HEK293 (cell line): ENCODE measurements around the gene DRC1.

Experiments
- CTCF ChIA-PET: fragments of 350-600 bp; formaldehyde crosslinking; extraction: SDS; loops from one replicate; lab custom pipeline; 2021; ENCODE audit warnings: antibody characterized with exemption; lab: Yijun Ruan, JAX
- POLR2A ChIA-PET: fragments of 300-600 bp; formaldehyde crosslinking; extraction: SDS; loops from one replicate; lab custom pipeline; 2020; ENCODE audit warnings: antibody characterized with exemption, inconsistent platforms; lab: Yijun Ruan, JAX
- H3K27ac ChIP-seq: fragments of 200-500 bp; sonication (Bioruptor generic); 2 replicates; pipeline ENCODE4 v1.5.1; 2014; ENCODE audit warnings: low read depth, low read length, control low read depth, inconsistent platforms; ENCODE audit errors: extremely low read depth
- H3K36me3 ChIP-seq, 2 experiments: fragments of 200-500 bp in 1 of 2; sonication (Bioruptor generic) in 1 of 2; 1 replicate in 1 of 2; 2 replicates in 1 of 2; pipeline ENCODE4 v1.5.1; 2014 to 2017; ENCODE audit warnings: inconsistent platforms in 2 of 2, low read length in 2 of 2; ENCODE audit not compliant: control insufficient read depth in 2 of 2, insufficient read depth in 1 of 2
- H3K4me1 ChIP-seq: fragments of 200-500 bp; sonication (Bioruptor generic); 2 replicates; pipeline ENCODE4 v1.5.1; 2014; ENCODE audit warnings: mild to moderate bottlenecking, low read length, inconsistent platforms; ENCODE audit not compliant: control insufficient read depth, insufficient read depth
- H3K4me3 ChIP-seq: 2 replicates; pipeline ENCODE4 v1.5.1; 2011; ENCODE audit warnings: low read depth, mild to moderate bottlenecking, control low read depth, low read length, moderate library complexity
- H3K9me3 ChIP-seq: fragments of 200-500 bp; sonication (Bioruptor generic); 2 replicates; pipeline ENCODE4 v1.5.1; 2014; ENCODE audit warnings: low read depth, low read length, inconsistent platforms; ENCODE audit not compliant: control insufficient read depth, insufficient read depth
- EGR2 ChIP-seq: fragments of 450-650 bp; formaldehyde crosslinking; IDR thresholded peaks from 2 replicates; pipeline ENCODE4 v1.5.1; 2016; ENCODE audit warnings: low read depth, missing biosample characterization, missing genetic modification characterization
- KLF1 ChIP-seq: fragments of 450-650 bp; formaldehyde crosslinking; IDR thresholded peaks from 2 replicates; pipeline ENCODE4 v1.5.1; 2016; ENCODE audit warnings: missing biosample characterization, missing genetic modification characterization
- OVOL3 ChIP-seq: fragments of 450-650 bp; formaldehyde crosslinking; IDR thresholded peaks from 2 replicates; pipeline ENCODE4 v1.5.1; 2016; ENCODE audit warnings: missing biosample characterization, missing genetic modification characterization
- ZBTB1 ChIP-seq: fragments of 450-650 bp; formaldehyde crosslinking; IDR thresholded peaks from 2 replicates; pipeline ENCODE4 v1.5.1; 2016; ENCODE audit warnings: missing biosample characterization, missing genetic modification characterization
- ZBTB20 ChIP-seq: fragments of 450-650 bp; formaldehyde crosslinking; IDR thresholded peaks from 2 replicates; pipeline ENCODE4 v1.5.1; 2016; ENCODE audit warnings: missing biosample characterization, missing genetic modification characterization
- ZFHX2 ChIP-seq: fragments of 450-650 bp; formaldehyde crosslinking; conservative IDR thresholded peaks from 2 replicates; pipeline ENCODE4 v1.5.1; 2016; ENCODE audit warnings: missing biosample characterization, missing genetic modification characterization
- ZNF140 ChIP-seq: fragments of 450-650 bp; formaldehyde crosslinking; IDR thresholded peaks from 2 replicates; pipeline ENCODE4 v1.5.1; 2016; ENCODE audit warnings: missing biosample characterization, missing genetic modification characterization
- ZNF211 ChIP-seq: fragments of 450-650 bp; formaldehyde crosslinking; IDR thresholded peaks from 2 replicates; pipeline ENCODE4 v1.5.1; 2016; ENCODE audit warnings: low read depth, missing biosample characterization, missing genetic modification characterization
- ZNF24 ChIP-seq: fragments of 450-650 bp; formaldehyde crosslinking; IDR thresholded peaks from 2 replicates; pipeline ENCODE4 v1.5.1; 2016; ENCODE audit warnings: missing biosample characterization, missing genetic modification characterization
- ZNF274 ChIP-seq, 2 experiments: fragments of 200-500 bp in 1 of 2; fragments of 450-650 bp in 1 of 2; sonication (Bioruptor generic) in 1 of 2; formaldehyde crosslinking in 1 of 2; IDR thresholded peaks; 2 replicates each; pipeline versions ENCODE4 v1.5.1 to v1.6.1; 2014 to 2016; ENCODE audit warnings: borderline replicate concordance in 1 of 2, inconsistent platforms in 1 of 2, low read length in 1 of 2, missing biosample characterization in 1 of 2, missing genetic modification characterization in 1 of 2
- ZNF341 ChIP-seq: fragments of 450-650 bp; formaldehyde crosslinking; IDR thresholded peaks from 2 replicates; pipeline ENCODE4; 2016; ENCODE audit warnings: low read depth, missing biosample characterization, missing genetic modification characterization
- ZNF416 ChIP-seq: fragments of 450-650 bp; formaldehyde crosslinking; IDR thresholded peaks from 2 replicates; pipeline ENCODE4 v1.5.1; 2016; ENCODE audit warnings: missing biosample characterization, missing genetic modification characterization
- ZNF555 ChIP-seq: fragments of 450-650 bp; formaldehyde crosslinking; conservative IDR thresholded peaks from 2 replicates; pipeline ENCODE4 v1.5.1; 2017; ENCODE audit warnings: missing biosample characterization, mild to moderate bottlenecking, missing genetic modification characterization, inconsistent platforms
- ZNF585B ChIP-seq: fragments of 450-650 bp; formaldehyde crosslinking; IDR thresholded peaks from 2 replicates; pipeline ENCODE4 v1.5.1; 2016; ENCODE audit warnings: missing biosample characterization, missing genetic modification characterization
- ZNF610 ChIP-seq: fragments of 450-650 bp; formaldehyde crosslinking; IDR thresholded peaks from 2 replicates; pipeline ENCODE4 v1.5.1; 2016; ENCODE audit warnings: missing biosample characterization, missing genetic modification characterization, borderline replicate concordance
- TF ChIP-seq, protein P1 (sequence below): fragments of 450-650 bp; formaldehyde crosslinking; conservative IDR thresholded peaks from 2 replicates; pipeline ENCODE4 v1.5.1; 2016; ENCODE audit warnings: low read depth, missing biosample characterization, missing genetic modification characterization
- TF ChIP-seq, protein P2 (sequence below): fragments of 450-650 bp; formaldehyde crosslinking; IDR thresholded peaks from 2 replicates; pipeline ENCODE4 v1.5.1; 2016; ENCODE audit warnings: missing biosample characterization, missing genetic modification characterization
- TF ChIP-seq, protein P3 (sequence below): fragments of 450-650 bp; formaldehyde crosslinking; IDR thresholded peaks from 2 replicates; pipeline ENCODE4 v1.5.1; 2016; ENCODE audit warnings: missing biosample characterization, missing genetic modification characterization
- TF ChIP-seq, protein P4 (sequence below): fragments of 450-650 bp; formaldehyde crosslinking; IDR thresholded peaks from 2 replicates; pipeline ENCODE4 v1.5.1; 2017; ENCODE audit warnings: missing biosample characterization, mild to moderate bottlenecking, missing genetic modification characterization, moderate library complexity
- TF ChIP-seq, protein P5 (sequence below): fragments of 450-650 bp; formaldehyde crosslinking; IDR thresholded peaks from 2 replicates; pipeline ENCODE4 v1.5.1; 2016; ENCODE audit warnings: missing biosample characterization, missing genetic modification characterization, borderline replicate concordance

DRC1 gene

DNA sequence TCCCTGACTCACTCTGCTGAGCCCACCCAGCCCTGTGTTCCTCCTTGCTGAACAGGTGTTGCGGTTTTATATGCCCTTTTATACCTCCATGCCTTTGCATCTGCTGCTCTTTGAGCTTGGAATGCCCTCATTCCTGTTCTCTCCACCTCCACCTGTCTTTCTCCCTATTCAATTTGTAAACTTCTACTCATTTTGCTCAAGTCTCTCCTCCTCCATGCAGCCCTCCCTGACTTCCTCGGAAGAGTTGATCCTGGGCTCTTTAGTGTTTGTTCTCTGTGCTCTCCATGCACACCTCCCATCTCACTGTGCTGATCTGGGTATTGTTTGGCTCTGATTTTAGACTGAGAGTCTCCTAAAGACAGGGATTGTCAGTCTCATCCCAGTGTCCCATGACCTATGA is 83.4 kb downstream of the DRC1 start (continued):
- TF ChIP-seq, protein P1, sequence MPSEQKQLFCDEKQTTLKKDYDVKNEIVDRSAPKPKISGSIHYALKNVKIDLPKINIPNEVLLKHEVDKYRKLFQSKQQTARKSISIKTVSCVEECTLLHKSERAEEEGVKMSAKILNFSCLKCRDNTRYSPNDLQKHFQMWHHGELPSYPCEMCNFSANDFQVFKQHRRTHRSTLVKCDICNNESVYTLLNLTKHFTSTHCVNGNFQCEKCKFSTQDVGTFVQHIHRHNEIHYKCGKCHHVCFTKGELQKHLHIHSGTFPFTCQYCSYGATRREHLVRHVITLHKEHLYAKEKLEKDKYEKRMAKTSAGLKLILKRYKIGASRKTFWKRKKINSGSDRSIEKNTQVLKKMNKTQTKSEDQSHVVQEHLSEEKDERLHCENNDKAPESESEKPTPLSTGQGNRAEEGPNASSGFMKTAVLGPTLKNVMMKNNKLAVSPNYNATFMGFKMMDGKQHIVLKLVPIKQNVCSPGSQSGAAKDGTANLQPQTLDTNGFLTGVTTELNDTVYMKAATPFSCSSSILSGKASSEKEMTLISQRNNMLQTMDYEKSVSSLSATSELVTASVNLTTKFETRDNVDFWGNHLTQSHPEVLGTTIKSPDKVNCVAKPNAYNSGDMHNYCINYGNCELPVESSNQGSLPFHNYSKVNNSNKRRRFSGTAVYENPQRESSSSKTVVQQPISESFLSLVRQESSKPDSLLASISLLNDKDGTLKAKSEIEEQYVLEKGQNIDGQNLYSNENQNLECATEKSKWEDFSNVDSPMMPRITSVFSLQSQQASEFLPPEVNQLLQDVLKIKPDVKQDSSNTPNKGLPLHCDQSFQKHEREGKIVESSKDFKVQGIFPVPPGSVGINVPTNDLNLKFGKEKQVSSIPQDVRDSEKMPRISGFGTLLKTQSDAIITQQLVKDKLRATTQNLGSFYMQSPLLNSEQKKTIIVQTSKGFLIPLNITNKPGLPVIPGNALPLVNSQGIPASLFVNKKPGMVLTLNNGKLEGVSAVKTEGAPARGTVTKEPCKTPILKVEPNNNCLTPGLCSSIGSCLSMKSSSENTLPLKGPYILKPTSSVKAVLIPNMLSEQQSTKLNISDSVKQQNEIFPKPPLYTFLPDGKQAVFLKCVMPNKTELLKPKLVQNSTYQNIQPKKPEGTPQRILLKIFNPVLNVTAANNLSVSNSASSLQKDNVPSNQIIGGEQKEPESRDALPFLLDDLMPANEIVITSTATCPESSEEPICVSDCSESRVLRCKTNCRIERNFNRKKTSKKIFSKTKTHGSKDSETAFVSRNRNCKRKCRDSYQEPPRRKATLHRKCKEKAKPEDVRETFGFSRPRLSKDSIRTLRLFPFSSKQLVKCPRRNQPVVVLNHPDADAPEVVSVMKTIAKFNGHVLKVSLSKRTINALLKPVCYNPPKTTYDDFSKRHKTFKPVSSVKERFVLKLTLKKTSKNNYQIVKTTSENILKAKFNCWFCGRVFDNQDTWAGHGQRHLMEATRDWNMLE (tag by site-specific recombination) = no peak
- TF ChIP-seq ZNF274 (IDR thresholded peaks at IDR 0.05; ENCODE audit: low read length) (no peak), ZNF274 (tag by site-specific recombination; IDR thresholded peaks at IDR 0.05; ENCODE audit: borderline replicate concordance) (no peak), ZNF24 (tag by site-specific recombination) (no peak), ZNF585B (no peak), OVOL3 (tag by site-specific recombination) (no peak), ZNF341 (tag by site-specific recombination) (no peak)
- TF ChIP-seq, protein P2, sequence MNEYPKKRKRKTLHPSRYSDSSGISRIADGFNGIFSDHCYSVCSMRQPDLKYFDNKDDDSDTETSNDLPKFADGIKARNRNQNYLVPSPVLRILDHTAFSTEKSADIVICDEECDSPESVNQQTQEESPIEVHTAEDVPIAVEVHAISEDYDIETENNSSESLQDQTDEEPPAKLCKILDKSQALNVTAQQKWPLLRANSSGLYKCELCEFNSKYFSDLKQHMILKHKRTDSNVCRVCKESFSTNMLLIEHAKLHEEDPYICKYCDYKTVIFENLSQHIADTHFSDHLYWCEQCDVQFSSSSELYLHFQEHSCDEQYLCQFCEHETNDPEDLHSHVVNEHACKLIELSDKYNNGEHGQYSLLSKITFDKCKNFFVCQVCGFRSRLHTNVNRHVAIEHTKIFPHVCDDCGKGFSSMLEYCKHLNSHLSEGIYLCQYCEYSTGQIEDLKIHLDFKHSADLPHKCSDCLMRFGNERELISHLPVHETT (tag by site-specific recombination) = no peak
- TF ChIP-seq, protein P3, sequence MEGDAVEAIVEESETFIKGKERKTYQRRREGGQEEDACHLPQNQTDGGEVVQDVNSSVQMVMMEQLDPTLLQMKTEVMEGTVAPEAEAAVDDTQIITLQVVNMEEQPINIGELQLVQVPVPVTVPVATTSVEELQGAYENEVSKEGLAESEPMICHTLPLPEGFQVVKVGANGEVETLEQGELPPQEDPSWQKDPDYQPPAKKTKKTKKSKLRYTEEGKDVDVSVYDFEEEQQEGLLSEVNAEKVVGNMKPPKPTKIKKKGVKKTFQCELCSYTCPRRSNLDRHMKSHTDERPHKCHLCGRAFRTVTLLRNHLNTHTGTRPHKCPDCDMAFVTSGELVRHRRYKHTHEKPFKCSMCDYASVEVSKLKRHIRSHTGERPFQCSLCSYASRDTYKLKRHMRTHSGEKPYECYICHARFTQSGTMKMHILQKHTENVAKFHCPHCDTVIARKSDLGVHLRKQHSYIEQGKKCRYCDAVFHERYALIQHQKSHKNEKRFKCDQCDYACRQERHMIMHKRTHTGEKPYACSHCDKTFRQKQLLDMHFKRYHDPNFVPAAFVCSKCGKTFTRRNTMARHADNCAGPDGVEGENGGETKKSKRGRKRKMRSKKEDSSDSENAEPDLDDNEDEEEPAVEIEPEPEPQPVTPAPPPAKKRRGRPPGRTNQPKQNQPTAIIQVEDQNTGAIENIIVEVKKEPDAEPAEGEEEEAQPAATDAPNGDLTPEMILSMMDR = no peak
- TF ChIP-seq, all 188 proteins: peak for 0

DNA sequence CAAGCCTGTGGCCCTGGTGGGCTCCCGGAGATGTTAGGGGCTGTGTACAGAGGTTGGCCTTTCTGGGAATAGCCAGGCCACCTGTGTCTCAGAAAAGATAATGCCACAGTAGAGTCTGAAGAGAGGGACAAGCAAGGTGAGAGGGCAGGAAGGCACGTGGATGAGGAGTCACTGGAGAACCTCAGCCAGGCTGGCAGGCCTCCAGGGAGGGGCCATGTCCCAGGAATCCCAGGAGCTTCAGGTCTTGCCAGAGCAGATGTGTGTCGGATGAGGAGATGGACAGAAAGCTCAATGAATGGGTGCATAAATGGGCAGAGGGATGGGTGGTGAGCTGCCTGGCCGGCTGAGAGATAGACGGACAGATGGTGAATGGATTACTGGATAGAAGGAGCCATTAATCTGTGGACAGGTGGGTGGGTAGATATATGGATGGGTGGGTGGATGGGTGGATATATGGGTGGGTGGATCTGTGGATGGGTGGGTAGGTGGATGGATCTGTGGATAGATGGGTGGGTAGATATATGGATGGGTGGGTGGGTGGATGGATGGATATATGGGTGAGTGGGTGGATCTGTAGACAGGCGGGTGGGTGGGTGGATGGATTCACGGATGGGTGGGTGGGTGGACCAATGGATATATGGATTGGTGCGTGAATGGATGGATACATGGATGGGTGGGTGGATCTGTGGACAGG is 84.2 kb downstream of the DRC1 start:
- CTCF ChIA-PET = no interaction called here
- no peaks in the 10 kb centered on the region for H3K36me3 ChIP-seq
- H3K9me3 ChIP-seq = no peaks in the 10 kb centered on the region
- no peak overlapping the region for H3K4me3 ChIP-seq
- no peaks in the 10 kb centered on the region for H3K4me1 ChIP-seq
- no peak overlapping the region for H3K27ac ChIP-seq
- POLR2A ChIA-PET = no interaction called here
- TF ChIP-seq ZNF140 (tag by site-specific recombination) = no peak
- TF ChIP-seq, protein P4, sequence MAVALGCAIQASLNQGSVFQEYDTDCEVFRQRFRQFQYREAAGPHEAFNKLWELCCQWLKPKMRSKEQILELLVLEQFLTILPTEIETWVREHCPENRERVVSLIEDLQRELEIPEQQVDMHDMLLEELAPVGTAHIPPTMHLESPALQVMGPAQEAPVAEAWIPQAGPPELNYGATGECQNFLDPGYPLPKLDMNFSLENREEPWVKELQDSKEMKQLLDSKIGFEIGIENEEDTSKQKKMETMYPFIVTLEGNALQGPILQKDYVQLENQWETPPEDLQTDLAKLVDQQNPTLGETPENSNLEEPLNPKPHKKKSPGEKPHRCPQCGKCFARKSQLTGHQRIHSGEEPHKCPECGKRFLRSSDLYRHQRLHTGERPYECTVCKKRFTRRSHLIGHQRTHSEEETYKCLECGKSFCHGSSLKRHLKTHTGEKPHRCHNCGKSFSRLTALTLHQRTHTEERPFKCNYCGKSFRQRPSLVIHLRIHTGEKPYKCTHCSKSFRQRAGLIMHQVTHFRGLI (tag by site-specific recombination) = no peak
- TF ChIP-seq, protein P5, sequence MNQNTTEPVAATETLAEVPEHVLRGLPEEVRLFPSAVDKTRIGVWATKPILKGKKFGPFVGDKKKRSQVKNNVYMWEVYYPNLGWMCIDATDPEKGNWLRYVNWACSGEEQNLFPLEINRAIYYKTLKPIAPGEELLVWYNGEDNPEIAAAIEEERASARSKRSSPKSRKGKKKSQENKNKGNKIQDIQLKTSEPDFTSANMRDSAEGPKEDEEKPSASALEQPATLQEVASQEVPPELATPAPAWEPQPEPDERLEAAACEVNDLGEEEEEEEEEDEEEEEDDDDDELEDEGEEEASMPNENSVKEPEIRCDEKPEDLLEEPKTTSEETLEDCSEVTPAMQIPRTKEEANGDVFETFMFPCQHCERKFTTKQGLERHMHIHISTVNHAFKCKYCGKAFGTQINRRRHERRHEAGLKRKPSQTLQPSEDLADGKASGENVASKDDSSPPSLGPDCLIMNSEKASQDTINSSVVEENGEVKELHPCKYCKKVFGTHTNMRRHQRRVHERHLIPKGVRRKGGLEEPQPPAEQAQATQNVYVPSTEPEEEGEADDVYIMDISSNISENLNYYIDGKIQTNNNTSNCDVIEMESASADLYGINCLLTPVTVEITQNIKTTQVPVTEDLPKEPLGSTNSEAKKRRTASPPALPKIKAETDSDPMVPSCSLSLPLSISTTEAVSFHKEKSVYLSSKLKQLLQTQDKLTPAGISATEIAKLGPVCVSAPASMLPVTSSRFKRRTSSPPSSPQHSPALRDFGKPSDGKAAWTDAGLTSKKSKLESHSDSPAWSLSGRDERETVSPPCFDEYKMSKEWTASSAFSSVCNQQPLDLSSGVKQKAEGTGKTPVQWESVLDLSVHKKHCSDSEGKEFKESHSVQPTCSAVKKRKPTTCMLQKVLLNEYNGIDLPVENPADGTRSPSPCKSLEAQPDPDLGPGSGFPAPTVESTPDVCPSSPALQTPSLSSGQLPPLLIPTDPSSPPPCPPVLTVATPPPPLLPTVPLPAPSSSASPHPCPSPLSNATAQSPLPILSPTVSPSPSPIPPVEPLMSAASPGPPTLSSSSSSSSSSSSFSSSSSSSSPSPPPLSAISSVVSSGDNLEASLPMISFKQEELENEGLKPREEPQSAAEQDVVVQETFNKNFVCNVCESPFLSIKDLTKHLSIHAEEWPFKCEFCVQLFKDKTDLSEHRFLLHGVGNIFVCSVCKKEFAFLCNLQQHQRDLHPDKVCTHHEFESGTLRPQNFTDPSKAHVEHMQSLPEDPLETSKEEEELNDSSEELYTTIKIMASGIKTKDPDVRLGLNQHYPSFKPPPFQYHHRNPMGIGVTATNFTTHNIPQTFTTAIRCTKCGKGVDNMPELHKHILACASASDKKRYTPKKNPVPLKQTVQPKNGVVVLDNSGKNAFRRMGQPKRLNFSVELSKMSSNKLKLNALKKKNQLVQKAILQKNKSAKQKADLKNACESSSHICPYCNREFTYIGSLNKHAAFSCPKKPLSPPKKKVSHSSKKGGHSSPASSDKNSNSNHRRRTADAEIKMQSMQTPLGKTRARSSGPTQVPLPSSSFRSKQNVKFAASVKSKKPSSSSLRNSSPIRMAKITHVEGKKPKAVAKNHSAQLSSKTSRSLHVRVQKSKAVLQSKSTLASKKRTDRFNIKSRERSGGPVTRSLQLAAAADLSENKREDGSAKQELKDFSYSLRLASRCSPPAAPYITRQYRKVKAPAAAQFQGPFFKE = no peak
- peak; percentile 99 for TF ChIP-seq EGR2 (tag by site-specific recombination)
- no peak for TF ChIP-seq ZNF211 (tag by site-specific recombination)
- no peak for TF ChIP-seq ZNF610 (tag by site-specific recombination)
- TF ChIP-seq ZBTB1 = no peak
- TF ChIP-seq ZFHX2 (tag by site-specific recombination) = peak; percentile 99
- peak; percentile 59; the same call in 1 of the 2 replicates for TF ChIP-seq KLF1 (tag by site-specific recombination)
- no peak for TF ChIP-seq ZBTB20 (tag by site-specific recombination)
- no peak for TF ChIP-seq ZNF416
- TF ChIP-seq ZNF555 (tag by site-specific recombination) = no peak
